ENCODE results near the gene UGT1A7.

Gene UGT1A7

DNA sequence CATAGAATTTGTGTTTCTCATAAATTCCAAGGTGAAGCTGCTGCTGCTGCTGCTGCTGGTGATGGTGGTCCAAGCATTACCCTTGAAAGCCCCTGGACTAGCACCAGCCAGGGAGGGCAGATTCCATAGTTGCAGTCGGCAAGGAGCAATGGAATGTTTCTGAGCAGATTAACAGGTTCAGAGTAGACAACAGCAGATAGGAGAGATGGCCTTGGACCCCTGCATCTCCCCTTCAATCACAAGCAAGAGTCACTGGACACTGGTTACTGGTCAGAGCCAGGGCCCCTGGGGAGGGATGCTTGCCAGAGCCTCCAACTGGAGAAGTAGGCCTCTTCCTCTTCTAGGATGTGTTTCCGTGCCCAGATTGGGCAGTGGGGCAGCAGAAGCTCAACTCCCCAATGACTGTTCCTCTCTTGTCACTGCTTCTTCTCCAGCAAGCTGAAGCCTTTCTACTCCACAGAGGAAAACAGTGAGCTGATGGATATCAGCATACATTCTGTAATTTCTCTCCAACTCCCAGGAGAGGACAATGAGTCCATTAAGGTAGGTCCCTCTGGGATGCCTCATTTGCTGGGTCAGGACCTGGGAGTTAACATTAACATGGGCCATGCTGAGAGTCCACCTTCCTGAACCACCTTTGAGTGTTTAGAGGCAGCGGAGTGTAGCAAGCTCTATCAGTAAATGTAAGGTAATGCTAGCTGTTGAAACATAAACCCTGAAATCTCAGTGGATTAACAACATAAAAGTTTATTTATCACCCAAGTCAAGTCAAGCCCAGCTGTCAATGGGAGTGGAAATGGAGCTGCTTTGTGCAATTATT lies 131.7 kb downstream of the UGT1A7 start:
- Histone ChIP-seq H3K4me2 (ENCODE audit: low read length) (no peak overlapping the region), H3K4me1 (ENCODE audit: insufficient read depth, low read length, severe bottlenecking) (no peaks in the 10 kb centered on the region), H3K4me3 (ENCODE audit: low read depth, low read length, poor library complexity, severe bottlenecking) (no peak overlapping the region), H3K27ac (ENCODE audit: low read depth, low read length, poor library complexity, severe bottlenecking) (no peak overlapping the region), H3K79me2 (ENCODE audit: insufficient read depth, low read length) (no peaks in the 10 kb centered on the region), H4K20me1 (ENCODE audit: insufficient read depth, low read length) (no peaks in the 10 kb centered on the region), H3F3A (ENCODE audit: insufficient read depth, low read length) (no peaks in the 10 kb centered on the region), H3K9me3 (ENCODE audit: low read length) (no peaks in the 10 kb centered on the region), H3K36me3 (ENCODE audit: insufficient read depth, low read length) (no peaks in the 10 kb centered on the region; the same call in 1 of the 2 replicates), H3K9me2 (ENCODE audit: low read depth, low read length) (no peaks in the 10 kb centered on the region), H3K27me3 (ENCODE audit: insufficient read depth, low read length) (no peaks in the 10 kb centered on the region), H3K9ac (ENCODE audit: low read length) (no peak overlapping the region), H2AFZ (ENCODE audit: low read length) (no peak overlapping the region)
- no peak for TF ChIP-seq EZH2 (IDR thresholded peaks at IDR 0.05; ENCODE audit: borderline replicate concordance, low read length)
- TF ChIP-seq, protein P1, sequence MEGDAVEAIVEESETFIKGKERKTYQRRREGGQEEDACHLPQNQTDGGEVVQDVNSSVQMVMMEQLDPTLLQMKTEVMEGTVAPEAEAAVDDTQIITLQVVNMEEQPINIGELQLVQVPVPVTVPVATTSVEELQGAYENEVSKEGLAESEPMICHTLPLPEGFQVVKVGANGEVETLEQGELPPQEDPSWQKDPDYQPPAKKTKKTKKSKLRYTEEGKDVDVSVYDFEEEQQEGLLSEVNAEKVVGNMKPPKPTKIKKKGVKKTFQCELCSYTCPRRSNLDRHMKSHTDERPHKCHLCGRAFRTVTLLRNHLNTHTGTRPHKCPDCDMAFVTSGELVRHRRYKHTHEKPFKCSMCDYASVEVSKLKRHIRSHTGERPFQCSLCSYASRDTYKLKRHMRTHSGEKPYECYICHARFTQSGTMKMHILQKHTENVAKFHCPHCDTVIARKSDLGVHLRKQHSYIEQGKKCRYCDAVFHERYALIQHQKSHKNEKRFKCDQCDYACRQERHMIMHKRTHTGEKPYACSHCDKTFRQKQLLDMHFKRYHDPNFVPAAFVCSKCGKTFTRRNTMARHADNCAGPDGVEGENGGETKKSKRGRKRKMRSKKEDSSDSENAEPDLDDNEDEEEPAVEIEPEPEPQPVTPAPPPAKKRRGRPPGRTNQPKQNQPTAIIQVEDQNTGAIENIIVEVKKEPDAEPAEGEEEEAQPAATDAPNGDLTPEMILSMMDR (IDR thresholded peaks at IDR 0.05; ENCODE audit: low read length), result no peak

DNA sequence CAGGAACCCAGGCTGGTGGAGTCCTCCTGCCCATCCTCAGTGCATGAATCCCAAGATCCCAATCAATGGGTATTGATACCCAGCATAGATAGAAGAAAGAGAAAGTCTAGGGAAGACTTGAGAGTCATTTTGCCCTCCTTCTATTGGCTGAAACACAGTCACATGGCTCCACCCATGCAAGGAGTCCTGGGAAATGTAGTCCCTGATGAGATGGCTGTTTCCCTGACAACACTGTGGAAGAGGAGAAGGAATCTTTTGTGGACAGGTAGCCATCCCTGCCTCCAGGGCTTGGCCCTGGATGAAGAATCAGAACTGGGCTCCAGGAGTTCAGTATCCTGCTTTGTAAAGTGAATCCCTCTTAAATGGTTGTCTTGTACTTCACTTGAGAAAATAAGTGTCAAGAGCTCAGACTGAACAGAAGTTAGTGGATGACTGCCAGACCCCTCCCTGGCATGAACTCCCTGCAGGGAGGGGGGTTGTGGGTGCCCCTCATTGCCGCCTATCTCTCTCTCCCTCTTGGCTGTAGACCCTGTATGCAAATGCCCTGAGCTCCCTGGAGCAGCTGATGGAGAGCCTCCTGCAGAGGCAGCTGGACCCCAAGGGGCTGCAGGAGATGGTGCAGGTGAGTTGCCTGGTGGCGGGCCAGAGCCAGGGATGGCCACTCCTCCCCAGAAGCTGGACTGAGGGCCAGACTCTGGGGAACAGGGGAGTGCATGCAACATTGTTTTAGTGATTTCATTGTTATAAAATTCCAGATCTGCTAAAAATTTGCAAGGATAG lies 132.5 kb downstream of the UGT1A7 start:
- H3K27ac ChIP-seq (ENCODE audit: low read depth, low read length, poor library complexity, severe bottlenecking), result no peak overlapping the region
- no peaks in the 10 kb centered on the region for H3K79me2 ChIP-seq (ENCODE audit: insufficient read depth, low read length)
- no peak overlapping the region for H3K4me3 ChIP-seq (ENCODE audit: low read depth, low read length, poor library complexity, severe bottlenecking)
- H3K9me2 ChIP-seq (ENCODE audit: low read depth, low read length), result no peaks in the 10 kb centered on the region
- H3K27me3 ChIP-seq (ENCODE audit: insufficient read depth, low read length), result no peaks in the 10 kb centered on the region
- no peaks in the 10 kb centered on the region for H3F3A ChIP-seq (ENCODE audit: insufficient read depth, low read length)
- H2AFZ ChIP-seq (ENCODE audit: low read length), result no peak overlapping the region
- no peaks in the 10 kb centered on the region for H3K9me3 ChIP-seq (ENCODE audit: low read length)
- no peaks in the 10 kb centered on the region; the same call in 1 of the 2 replicates for H3K36me3 ChIP-seq (ENCODE audit: insufficient read depth, low read length)
- no peak overlapping the region for H3K4me2 ChIP-seq (ENCODE audit: low read length)
- no peak for TF ChIP-seq EZH2 (IDR thresholded peaks at IDR 0.05; ENCODE audit: borderline replicate concordance, low read length)
- TF ChIP-seq, protein P1 (IDR thresholded peaks at IDR 0.05; ENCODE audit: low read length), result no peak
- H3K4me1 ChIP-seq (ENCODE audit: insufficient read depth, low read length, severe bottlenecking), result no peaks in the 10 kb centered on the region
- H4K20me1 ChIP-seq (ENCODE audit: insufficient read depth, low read length), result no peaks in the 10 kb centered on the region
- H3K9ac ChIP-seq (ENCODE audit: low read length), result no peak overlapping the region

DNA sequence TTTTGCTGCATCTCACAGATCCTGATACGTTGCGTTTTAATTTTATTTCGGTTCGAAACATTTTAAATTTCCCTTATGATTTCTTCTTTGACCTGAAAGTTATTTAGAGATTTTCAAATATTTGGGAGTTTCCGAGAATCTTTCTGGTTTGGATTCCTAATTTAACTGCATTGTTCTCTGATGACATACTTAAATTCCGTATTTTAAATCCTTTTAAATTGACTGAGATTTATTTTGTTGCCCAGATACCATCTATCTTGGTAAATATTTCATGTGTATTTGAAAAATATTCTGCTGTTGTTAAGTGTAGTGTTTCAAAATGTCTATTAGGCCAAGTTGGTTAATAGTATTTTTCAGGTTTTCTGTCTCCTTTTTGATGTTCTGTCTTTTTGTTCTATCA lies 134.2 kb downstream of the UGT1A7 start:
- no peaks in the 10 kb centered on the region for H3K36me3 ChIP-seq (ENCODE audit: insufficient read depth, low read length)
- H3K27me3 ChIP-seq (ENCODE audit: insufficient read depth, low read length), result peaks cover 4% of the 10 kb centered on the region; the same call in 1 of the 2 replicates
- H3K9me2 ChIP-seq (ENCODE audit: low read depth, low read length), result no peaks in the 10 kb centered on the region
- H3K9me3 ChIP-seq (ENCODE audit: low read length), result no peaks in the 10 kb centered on the region
- no peaks in the 10 kb centered on the region for H3K79me2 ChIP-seq (ENCODE audit: insufficient read depth, low read length)
- no peaks in the 10 kb centered on the region for H4K20me1 ChIP-seq (ENCODE audit: insufficient read depth, low read length)
- no peaks in the 10 kb centered on the region for H3K4me1 ChIP-seq (ENCODE audit: insufficient read depth, low read length, severe bottlenecking)
- H3K27ac ChIP-seq (ENCODE audit: low read depth, low read length, poor library complexity, severe bottlenecking), result no peak overlapping the region
- H2AFZ ChIP-seq (ENCODE audit: low read length), result no peak overlapping the region
- no peak overlapping the region for H3K4me2 ChIP-seq (ENCODE audit: low read length)
- H3F3A ChIP-seq (ENCODE audit: insufficient read depth, low read length), result no peaks in the 10 kb centered on the region
- no peak overlapping the region for H3K4me3 ChIP-seq (ENCODE audit: low read depth, low read length, poor library complexity, severe bottlenecking)
- H3K9ac ChIP-seq (ENCODE audit: low read length), result no peak overlapping the region
- no peak for TF ChIP-seq EZH2 (IDR thresholded peaks at IDR 0.05; ENCODE audit: borderline replicate concordance, low read length)
- TF ChIP-seq, protein P1 (IDR thresholded peaks at IDR 0.05; ENCODE audit: low read length), result no peak
